ENCODE data around the gene DAPP1.
"Not testable (repeated sequence)": the region's sequence is repeated elsewhere in the genome, so short reads cannot be mapped to it uniquely, and the experiment has no call there.

DAPP1 gene

GRCh38 chr4:99825272-99825671 lies 8.6 kb downstream of the DAPP1 start:
- no peak for DNase-seq

DNA sequence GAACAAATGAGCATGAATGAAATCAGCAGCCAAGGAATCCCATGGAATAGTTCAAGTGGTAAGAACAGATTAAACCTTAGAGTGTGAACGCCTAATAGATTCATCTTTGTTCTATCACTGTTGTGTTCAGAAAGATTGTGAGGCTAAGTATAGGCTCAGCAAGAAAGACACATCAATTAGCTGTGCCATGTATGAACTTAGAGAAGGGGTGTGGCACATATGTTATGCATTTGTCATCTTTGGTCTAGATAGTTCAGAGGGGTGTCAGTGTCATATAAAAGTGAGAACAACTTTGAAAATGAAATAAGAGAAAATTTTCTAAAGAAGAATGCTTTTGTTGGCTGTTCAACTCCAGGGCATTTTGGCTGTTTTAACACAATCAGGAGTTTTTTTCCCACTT lies 9.4 kb downstream of the DAPP1 start:
- no peak for DNase-seq

DNA sequence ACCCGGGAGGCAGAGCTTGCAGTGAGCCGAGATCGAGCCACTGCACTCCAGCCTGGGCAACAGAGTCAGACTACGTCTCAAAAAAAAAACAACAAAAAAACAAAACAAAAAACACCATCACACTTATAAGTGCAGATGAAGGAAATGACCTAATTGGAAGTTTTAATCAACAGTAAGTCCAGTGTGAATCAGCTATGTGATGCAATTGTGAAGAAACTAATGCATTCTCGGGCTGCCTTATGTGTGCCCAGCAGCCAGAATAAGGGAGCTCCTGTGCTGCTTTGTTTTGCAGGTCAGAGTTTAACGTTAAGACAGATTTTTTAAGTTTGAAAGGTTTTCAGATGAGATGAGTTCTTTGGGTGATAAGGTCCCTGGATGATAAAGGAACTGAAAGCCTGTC lies 10.8 kb downstream of the DAPP1 start:
- DNase-seq, result no peak

GRCh38 chr4:99827857-99828256 lies 11.2 kb downstream of the DAPP1 start:
- no peak for DNase-seq

- DNase-seq, result no peak
Observed at GRCh38 chr4:99828477-99828876, 11.8 kb downstream of the DAPP1 start.

- DNase-seq, result not testable (repeated sequence)
Observed at GRCh38 chr4:99830051-99830450, 13.4 kb downstream of the DAPP1 start.

DNA sequence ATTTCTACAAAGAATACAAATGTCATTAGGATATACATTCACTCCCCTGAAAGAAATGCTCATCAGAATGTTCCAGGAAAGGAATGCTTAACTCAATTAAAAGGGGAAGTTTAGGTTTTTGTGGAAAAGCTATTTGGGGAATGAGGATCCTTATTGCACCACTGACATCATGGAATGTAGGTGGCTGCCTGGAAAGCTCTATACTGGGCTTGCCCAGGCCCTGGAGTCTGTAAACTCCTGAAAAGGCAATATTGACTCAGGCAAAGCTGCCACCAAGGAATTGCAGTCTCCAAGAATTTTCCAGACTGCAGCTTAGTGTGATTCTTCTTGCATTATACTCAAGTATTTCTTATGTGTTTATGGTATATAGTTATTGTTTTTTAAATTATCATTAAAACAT lies 15.7 kb downstream of the DAPP1 start:
- no peak for DNase-seq

DNA sequence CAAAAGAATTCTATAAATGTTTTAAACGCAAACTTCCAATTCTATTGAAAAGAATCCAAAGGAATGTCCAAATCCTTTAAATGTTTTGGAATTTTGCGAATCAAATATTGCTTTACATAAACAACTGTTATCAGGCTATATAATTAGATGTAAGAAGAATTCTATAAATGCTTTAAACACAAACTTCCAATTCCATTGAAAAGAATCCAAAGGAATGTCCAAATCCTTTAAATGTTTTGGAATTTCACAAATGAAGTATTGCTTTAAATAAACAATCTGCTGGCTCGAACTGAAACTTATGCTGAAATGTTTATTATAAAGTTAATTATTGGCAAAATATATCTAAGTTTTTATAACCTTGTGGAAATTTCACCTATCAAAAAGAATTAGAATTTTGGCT lies 16.1 kb downstream of the DAPP1 start:
- DNase-seq, result no peak

DNA sequence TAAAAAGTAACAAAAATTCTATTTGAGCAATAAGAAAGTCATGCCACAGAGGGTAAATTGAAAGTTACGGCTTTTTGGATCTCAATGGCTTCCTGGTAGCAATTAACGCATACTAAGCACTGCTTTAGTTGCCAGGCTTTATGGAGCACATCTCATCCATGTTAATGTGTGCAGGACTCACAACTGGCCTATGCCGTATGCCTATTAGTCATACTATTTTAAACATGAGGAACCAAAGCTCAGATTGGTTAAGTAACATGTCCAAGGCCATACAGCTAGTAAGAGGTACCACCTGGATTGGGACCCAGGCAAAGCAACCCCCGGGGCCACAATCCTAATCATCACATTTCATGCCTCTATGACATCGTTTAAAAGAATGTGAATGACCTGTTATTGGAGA lies 17.1 kb downstream of the DAPP1 start:
- DNase-seq, result no peak

- no peak for DNase-seq
Observed at GRCh38 chr4:99834569-99834968, 17.9 kb downstream of the DAPP1 start.

DNA sequence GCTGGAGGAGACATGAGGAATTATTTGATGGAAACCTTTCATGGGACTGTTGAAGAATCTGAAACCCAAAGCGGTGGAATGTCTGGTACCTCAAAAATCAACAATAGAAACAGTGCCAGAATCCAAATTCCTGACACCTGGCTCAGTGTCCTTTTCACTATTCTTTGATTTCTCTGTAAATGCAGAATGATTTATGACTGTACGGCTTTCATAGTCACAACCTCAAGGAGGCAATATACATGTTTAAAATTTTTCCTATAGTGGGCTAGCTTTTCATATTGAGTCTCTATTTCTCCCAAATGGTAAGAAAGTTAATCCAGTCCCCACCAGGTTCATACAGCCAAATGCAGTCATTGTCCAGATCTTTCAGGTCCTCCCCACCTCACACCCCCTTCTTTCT lies 19.3 kb downstream of the DAPP1 start:
- no peak for DNase-seq

- DNase-seq, result no peak
Observed at GRCh38 chr4:99838927-99839326, 22.3 kb downstream of the DAPP1 start.

- DNase-seq, result no peak
Observed at GRCh38 chr4:99841129-99841528, 24.5 kb downstream of the DAPP1 start.

DNA sequence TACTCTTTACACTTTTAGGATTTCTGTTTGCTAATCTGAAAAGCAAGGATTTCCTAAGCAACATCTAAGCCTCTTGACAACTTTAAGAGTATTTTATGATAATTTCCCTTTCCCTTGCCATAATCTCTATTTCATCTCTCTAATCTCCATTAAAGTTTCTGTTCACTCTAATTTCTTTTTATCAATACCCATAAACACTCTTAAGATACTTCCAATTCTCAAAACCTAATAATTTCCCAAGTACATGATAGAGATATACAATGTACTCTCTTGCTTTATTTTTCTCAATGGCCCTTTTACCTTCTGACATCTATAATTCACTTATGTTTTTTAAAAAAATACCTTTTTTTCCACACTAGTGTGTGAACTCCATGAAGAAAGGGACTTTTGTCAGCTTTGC lies 26.8 kb downstream of the DAPP1 start:
- no peak for DNase-seq

- no peak for DNase-seq
Observed at GRCh38 chr4:99844048-99844447, 27.4 kb downstream of the DAPP1 start.

- DNase-seq, result no peak
Observed at GRCh38 chr4:99845179-99845578, 28.6 kb downstream of the DAPP1 start.

DNA sequence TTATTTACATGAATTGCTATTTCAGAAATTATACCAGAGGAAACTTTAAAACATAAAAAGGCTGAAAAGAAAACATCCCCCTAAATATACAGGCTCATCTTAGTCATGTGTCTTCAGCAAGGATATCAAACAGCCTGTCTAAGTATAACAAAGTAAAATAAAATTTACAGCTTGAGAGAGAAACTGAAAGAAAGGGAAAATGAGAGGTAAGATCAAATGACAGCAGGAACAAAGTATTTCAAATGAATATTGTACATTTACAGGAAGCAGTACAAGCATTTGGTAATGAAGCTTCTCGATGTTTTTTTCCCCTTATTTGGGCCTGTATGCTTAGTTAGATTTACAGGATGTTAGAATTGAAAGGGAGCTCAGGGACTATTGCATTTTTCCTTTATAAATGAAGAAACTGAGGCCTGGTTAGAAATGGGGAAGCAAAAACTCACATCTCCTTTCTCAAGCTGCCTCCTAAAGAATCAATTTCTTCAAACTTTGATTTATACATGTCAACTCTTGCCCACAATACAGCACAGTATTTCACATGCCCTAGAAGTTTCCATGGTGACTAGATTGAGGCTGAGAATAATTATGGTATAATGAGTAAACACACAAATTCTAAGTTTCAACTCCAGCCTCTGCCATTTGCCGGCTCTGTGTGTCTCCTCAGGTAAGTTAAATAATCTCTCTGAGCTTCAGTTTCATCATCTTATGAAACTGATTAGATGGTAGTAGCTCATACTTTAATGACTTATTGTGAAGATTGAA lies 29.3 kb downstream of the DAPP1 start:
- DNase-seq, result no peak

GRCh38 chr4:99846891-99847290 lies 30.3 kb downstream of the DAPP1 start:
- no peak for DNase-seq

DNA sequence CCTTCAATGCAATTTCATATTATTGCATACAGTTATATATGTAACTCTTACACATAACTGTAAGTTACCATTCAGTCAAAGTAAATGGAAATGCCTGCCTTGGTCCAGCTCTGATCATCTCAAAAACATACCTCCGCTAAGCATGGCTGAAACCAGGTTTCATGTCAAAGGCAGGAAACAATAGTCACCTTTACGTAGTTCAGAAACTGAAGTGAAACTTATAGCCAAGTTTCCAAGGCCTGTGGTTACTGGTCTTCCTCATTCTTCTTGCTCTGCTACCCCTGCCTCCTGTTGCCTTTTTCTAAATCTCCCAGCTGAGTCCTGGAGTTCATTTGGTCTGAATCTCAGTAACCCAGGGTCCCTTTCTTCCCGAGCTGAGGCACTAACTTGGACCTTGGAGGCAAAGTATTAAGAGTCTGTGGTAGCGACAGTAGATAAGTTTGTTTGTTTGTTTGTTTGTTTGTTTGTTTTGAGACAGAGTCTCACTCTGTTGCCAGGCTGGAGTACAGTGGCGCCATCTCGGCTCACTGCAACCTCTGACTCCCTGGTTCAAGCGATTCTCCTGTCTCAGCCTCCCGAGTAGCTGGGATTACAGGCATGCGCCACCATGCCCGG lies 30.8 kb downstream of the DAPP1 start:
- no peak for DNase-seq

- DNase-seq, result no peak
Observed at GRCh38 chr4:99848591-99849001, 32.0 kb downstream of the DAPP1 start.

DNA sequence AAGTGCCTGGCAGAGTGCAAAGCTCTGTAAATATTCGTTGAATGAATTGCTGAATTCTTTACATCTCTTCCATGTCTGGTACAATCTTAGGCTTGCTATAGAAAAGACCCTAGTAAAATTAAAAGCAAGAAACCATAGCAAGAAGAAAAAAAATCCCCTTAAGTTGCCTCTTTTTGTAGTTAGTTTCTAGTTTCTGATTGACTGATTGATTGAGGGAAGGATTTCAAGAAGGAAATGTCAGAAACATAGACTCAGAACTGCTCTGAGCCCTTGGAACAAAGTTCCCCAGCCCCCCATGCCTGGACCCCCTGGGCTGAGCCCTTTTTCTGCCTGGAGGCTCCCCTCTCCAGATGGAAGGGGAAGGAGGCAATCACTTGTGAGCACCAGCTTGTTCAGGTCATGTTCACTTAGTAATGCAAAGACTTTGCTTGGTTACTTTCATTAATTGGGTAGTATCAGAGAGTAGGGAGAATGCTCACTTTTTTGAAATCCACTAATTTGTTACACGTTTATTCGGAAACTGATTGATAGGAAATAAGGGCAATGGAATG lies 35.6 kb downstream of the DAPP1 start:
- no peak for DNase-seq

GRCh38 chr4:99853190-99853589 lies 36.6 kb downstream of the DAPP1 start:
- no peak for DNase-seq

- no peak for DNase-seq
Observed at GRCh38 chr4:99853999-99854398, 37.4 kb downstream of the DAPP1 start.

GRCh38 chr4:99855678-99856077 lies 39.1 kb downstream of the DAPP1 start:
- DNase-seq, result peak in 1 of 2 donors; percentile 15

GRCh38 chr4:99856166-99856565 lies 39.5 kb downstream of the DAPP1 start:
- DNase-seq, result peak; percentile 14 to 21

All from activated CD4-positive, alpha-beta T cell treated with anti-CD3 and anti-CD28 coated beads for 4 hours (primary cell).